Measurements from ENCODE around the gene ZNF536.
"Not testable (repeated sequence)": the region's sequence is repeated elsewhere in the genome, so short reads cannot be mapped to it uniquely, and the experiment has no call there.

ZNF536 gene

GRCh38 chr19:30497034-30497433 lies 124.8 kb downstream of the ZNF536 start:
- no peak for DNase-seq

GRCh38 chr19:30498085-30498484 lies 125.9 kb downstream of the ZNF536 start:
- not testable (repeated sequence) for DNase-seq

- no peak for DNase-seq
Observed at GRCh38 chr19:30498707-30499106, 126.5 kb downstream of the ZNF536 start.

GRCh38 chr19:30504272-30504671 lies 132.1 kb downstream of the ZNF536 start:
- no peak for DNase-seq

- no peak for DNase-seq
Observed at GRCh38 chr19:30512176-30513081, 140.2 kb downstream of the ZNF536 start.

- no peak for DNase-seq
Observed at GRCh38 chr19:30513082-30513411, 140.9 kb downstream of the ZNF536 start.

- no peak for DNase-seq
Observed at GRCh38 chr19:30516111-30516510, 143.9 kb downstream of the ZNF536 start.

GRCh38 chr19:30516531-30516930 lies 144.3 kb downstream of the ZNF536 start:
- no peak for DNase-seq

- DNase-seq = no peak
Observed at GRCh38 chr19:30518965-30519606, 146.9 kb downstream of the ZNF536 start.

GRCh38 chr19:30519607-30520205 lies 147.5 kb downstream of the ZNF536 start:
- no peak for DNase-seq

- no peak for DNase-seq
Observed at GRCh38 chr19:30520735-30521479, 148.7 kb downstream of the ZNF536 start.

GRCh38 chr19:30521937-30522336 lies 149.8 kb downstream of the ZNF536 start:
- DNase-seq = no peak

- no peak for DNase-seq
Observed at GRCh38 chr19:30522341-30522740, 150.2 kb downstream of the ZNF536 start.

GRCh38 chr19:30523791-30524190 lies 151.6 kb downstream of the ZNF536 start:
- DNase-seq = no peak

- no peak for DNase-seq
Observed at GRCh38 chr19:30525383-30525782, 153.2 kb downstream of the ZNF536 start.

- DNase-seq = no peak
Observed at GRCh38 chr19:30528919-30529318, 156.7 kb downstream of the ZNF536 start.

- DNase-seq = no peak
Observed at GRCh38 chr19:30529876-30530275, 157.7 kb downstream of the ZNF536 start.

- no peak for DNase-seq
Observed at GRCh38 chr19:30530751-30531150, 158.6 kb downstream of the ZNF536 start.

GRCh38 chr19:30535011-30535410 lies 162.8 kb downstream of the ZNF536 start:
- no peak for DNase-seq

GRCh38 chr19:30536975-30537374 lies 164.8 kb downstream of the ZNF536 start:
- DNase-seq = no peak

GRCh38 chr19:30539315-30539714 lies 167.1 kb downstream of the ZNF536 start:
- DNase-seq = no peak

GRCh38 chr19:30539981-30540380 lies 167.8 kb downstream of the ZNF536 start:
- no peak for DNase-seq

- no peak for DNase-seq
Observed at GRCh38 chr19:30540761-30541160, 168.6 kb downstream of the ZNF536 start.

Data from NK-92 treated with Interleukin-12 subunit alpha and Interleukin-12 subunit beta, amount 100 ng/mL, for 24 hours (cell line).